22Rv1 (cell line): ENCODE measurements around the gene PSORS1C2.

Experiments
- H3K27ac ChIP-seq: fragments of 450-650 bp; 2 replicates; pipeline ENCODE4 v1.5.1; 2017
- CTCF ChIP-seq: fragments of 450-650 bp; IDR thresholded peaks from 2 replicates; pipeline ENCODE4 v1.5.1; 2017; ENCODE audit warnings: mild to moderate bottlenecking
- ZFX ChIP-seq: fragments of 450-650 bp; IDR thresholded peaks from 2 replicates; pipeline ENCODE4 v1.6.1; 2017; ENCODE audit warnings: antibody characterized with exemption, borderline replicate concordance

Gene PSORS1C2

GRCh38 chr6:31143148-31143547 lies 4.3 kb upstream of the PSORS1C2 start:
- H3K27ac ChIP-seq, result no peak overlapping the region
- TF ChIP-seq CTCF, result no peak
- TF ChIP-seq ZFX, result no peak

GRCh38 chr6:31142361-31142761 lies 3.5 kb upstream of the PSORS1C2 start:
- no peak overlapping the region for H3K27ac ChIP-seq
- TF ChIP-seq CTCF (no peak), ZFX (no peak)

GRCh38 chr6:31140643-31141042 lies 1.8 kb upstream of the PSORS1C2 start:
- TF ChIP-seq CTCF (no peak), ZFX (no peak)
- H3K27ac ChIP-seq, result no peak overlapping the region

GRCh38 chr6:31139599-31139998 lies 733 bp upstream of the PSORS1C2 start:
- TF ChIP-seq CTCF, result no peak
- TF ChIP-seq ZFX, result no peak
- H3K27ac ChIP-seq, result no peak overlapping the region

- no peak overlapping the region for H3K27ac ChIP-seq
- TF ChIP-seq ZFX (no peak), CTCF (no peak)
These were observed 3.2 kb downstream of the PSORS1C2 start for GRCh38 chr6:31135710-31136109.

GRCh38 chr6:31132806-31133205 lies 6.1 kb downstream of the PSORS1C2 start:
- no peak for TF ChIP-seq CTCF
- no peak for TF ChIP-seq ZFX
- no peak overlapping the region for H3K27ac ChIP-seq

- H3K27ac ChIP-seq, result no peak overlapping the region
These were observed 7.3 kb downstream of the PSORS1C2 start for GRCh38 chr6:31131595-31131994.

More at GRCh38 chr6:31131595-31131994, 7.3 kb downstream of the PSORS1C2 start:
- no peak for TF ChIP-seq ZFX
- TF ChIP-seq CTCF, result no peak
